KMS-11 (cell line): ENCODE data around the gene NPHP4.

Source experiments
- H2AFZ ChIP-seq: fragments of 200-600 bp; sonication (generic); 2 replicates; pipeline ENCODE4 v1.6.1; 2016; ENCODE audit warnings: antibody characterized with exemption, mixed run types, low read depth
- H3K27ac ChIP-seq: fragments of 200-600 bp; sonication (generic); 2 replicates; pipeline ENCODE4 v1.6.1; 2016; ENCODE audit warnings: mild to moderate bottlenecking, mixed run types
- H3K27me3 ChIP-seq: fragments of 200-600 bp; sonication (generic); 2 replicates; pipeline ENCODE4 v1.6.1; 2017; ENCODE audit warnings: mild to moderate bottlenecking, low read depth, mixed run types, moderate library complexity; ENCODE audit not compliant: insufficient read depth
- H3K36me3 ChIP-seq: fragments of 200-600 bp; sonication (generic); 2 replicates; pipeline ENCODE4 v1.6.1; 2017; ENCODE audit warnings: mild to moderate bottlenecking, mixed run types; ENCODE audit not compliant: insufficient read depth
- H3K4me1 ChIP-seq: fragments of 200-600 bp; sonication (generic); 2 replicates; pipeline ENCODE4 v1.6.1; 2016; ENCODE audit warnings: mild to moderate bottlenecking, low read depth, mixed run types; ENCODE audit not compliant: poor library complexity, severe bottlenecking
- H3K4me2 ChIP-seq: fragments of 200-600 bp; sonication (generic); 2 replicates; pipeline ENCODE4 v1.7.0; 2016; ENCODE audit warnings: mild to moderate bottlenecking, mixed run types
- H3K4me3 ChIP-seq: fragments of 200-600 bp; sonication (generic); IDR thresholded peaks from 2 replicates; pipeline ENCODE4 v1.6.1; 2017; ENCODE audit warnings: low read depth, low read length, mixed read lengths; ENCODE audit not compliant: insufficient read depth
- H3K79me2 ChIP-seq: fragments of 200-600 bp; sonication (generic); 2 replicates; pipeline ENCODE4 v1.6.1; 2016; ENCODE audit warnings: low read depth, mixed run types; ENCODE audit not compliant: insufficient read depth
- H3K9ac ChIP-seq: fragments of 200-600 bp; sonication (generic); 2 replicates; pipeline ENCODE4 v1.6.1; 2016; ENCODE audit warnings: mild to moderate bottlenecking, mixed run types
- H4K20me1 ChIP-seq: fragments of 200-600 bp; sonication (generic); 2 replicates; pipeline ENCODE4 v1.6.1; 2016; ENCODE audit warnings: mild to moderate bottlenecking, mixed run types; ENCODE audit not compliant: insufficient read depth
- TF ChIP-seq, protein P1 (sequence below): fragments of 200-600 bp; sonication (generic); conservative IDR thresholded peaks from 2 replicates; pipeline ENCODE4 v1.6.1; 2017; ENCODE audit warnings: low read depth, mild to moderate bottlenecking, antibody characterized with exemption, low read length, moderate library complexity, mixed read lengths

Gene NPHP4

DNA sequence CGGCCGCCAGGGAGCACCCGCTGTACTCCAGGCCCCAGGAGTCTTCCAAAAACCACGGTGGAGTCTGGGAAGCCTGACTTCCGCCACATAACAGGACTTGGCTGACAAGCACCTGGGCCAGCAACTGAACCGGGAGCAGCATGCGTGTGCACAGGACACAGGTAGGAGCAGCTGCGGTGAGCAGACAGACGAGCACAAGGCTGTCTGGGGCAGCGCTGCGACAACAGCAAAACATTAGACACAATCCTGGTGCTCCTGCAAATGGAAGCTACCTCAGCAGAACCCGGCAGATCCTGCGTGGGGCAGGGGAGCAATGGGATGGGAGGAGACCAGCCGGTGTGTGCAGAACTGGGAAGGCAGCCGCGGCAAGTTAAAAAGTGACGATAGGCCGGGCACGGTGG lies 80.4 kb downstream of the NPHP4 start:
- no peak overlapping the region for H3K27ac ChIP-seq
- H2AFZ ChIP-seq: no peak overlapping the region
- no peaks in the 10 kb centered on the region for H3K27me3 ChIP-seq
- H4K20me1 ChIP-seq: no peaks in the 10 kb centered on the region
- no peak overlapping the region for H3K4me2 ChIP-seq
- no peak overlapping the region for H3K4me3 ChIP-seq
- TF ChIP-seq, protein P1, sequence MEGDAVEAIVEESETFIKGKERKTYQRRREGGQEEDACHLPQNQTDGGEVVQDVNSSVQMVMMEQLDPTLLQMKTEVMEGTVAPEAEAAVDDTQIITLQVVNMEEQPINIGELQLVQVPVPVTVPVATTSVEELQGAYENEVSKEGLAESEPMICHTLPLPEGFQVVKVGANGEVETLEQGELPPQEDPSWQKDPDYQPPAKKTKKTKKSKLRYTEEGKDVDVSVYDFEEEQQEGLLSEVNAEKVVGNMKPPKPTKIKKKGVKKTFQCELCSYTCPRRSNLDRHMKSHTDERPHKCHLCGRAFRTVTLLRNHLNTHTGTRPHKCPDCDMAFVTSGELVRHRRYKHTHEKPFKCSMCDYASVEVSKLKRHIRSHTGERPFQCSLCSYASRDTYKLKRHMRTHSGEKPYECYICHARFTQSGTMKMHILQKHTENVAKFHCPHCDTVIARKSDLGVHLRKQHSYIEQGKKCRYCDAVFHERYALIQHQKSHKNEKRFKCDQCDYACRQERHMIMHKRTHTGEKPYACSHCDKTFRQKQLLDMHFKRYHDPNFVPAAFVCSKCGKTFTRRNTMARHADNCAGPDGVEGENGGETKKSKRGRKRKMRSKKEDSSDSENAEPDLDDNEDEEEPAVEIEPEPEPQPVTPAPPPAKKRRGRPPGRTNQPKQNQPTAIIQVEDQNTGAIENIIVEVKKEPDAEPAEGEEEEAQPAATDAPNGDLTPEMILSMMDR: no peak
- H3K36me3 ChIP-seq: no peaks in the 10 kb centered on the region
- H3K9ac ChIP-seq: no peak overlapping the region
- peaks cover 12% of the 10 kb centered on the region for H3K4me1 ChIP-seq
- H3K79me2 ChIP-seq: no peaks in the 10 kb centered on the region

DNA sequence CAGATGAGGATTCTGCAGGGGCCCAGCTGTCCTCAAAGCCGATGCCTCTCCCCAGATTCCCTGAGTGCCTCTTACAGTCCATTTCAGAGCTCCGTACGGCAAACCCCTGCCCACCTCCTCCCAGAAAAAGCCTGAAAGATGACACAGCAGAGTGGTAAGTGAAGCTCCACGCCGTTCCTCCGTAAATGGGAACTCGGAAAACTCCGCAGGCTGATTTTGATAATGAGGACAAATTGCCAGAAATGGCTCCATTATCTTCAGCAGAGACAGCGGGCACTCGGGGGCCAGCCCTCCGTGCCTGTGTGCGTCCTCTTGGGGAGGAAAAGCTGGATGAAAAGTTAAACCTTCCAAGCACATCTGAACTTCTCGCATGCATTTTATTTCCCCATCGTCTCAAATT lies 81.1 kb downstream of the NPHP4 start:
- H4K20me1 ChIP-seq: no peaks in the 10 kb centered on the region
- H3K36me3 ChIP-seq: no peaks in the 10 kb centered on the region
- no peak overlapping the region for H2AFZ ChIP-seq
- peaks cover 9% of the 10 kb centered on the region for H3K4me1 ChIP-seq
- no peak overlapping the region for H3K4me2 ChIP-seq
- H3K9ac ChIP-seq: no peak overlapping the region
- no peak overlapping the region for H3K27ac ChIP-seq
- no peaks in the 10 kb centered on the region for H3K27me3 ChIP-seq
- H3K79me2 ChIP-seq: no peaks in the 10 kb centered on the region
- H3K4me3 ChIP-seq: no peak overlapping the region
- TF ChIP-seq, protein P1: no peak

DNA sequence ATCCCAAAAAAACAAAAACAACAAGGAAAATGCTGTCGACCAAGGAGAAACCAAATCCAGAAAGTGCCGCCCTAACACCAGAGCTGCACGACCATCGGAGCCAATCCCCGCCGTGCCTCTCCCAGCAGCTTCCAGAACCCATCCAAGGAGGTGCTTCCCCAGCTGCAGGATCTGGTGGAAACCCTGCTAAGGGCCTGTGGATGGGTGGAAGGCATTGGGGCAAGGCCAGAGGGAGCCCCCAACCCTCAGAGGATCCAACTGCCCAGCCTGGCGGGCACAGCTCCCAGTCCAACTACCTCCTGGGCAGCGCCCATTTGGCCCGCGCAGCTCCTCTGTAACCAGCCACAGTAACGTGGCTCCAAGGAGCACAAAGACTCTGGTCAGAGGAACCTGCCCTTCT lies 81.6 kb downstream of the NPHP4 start:
- no peaks in the 10 kb centered on the region for H3K79me2 ChIP-seq
- H4K20me1 ChIP-seq: no peaks in the 10 kb centered on the region
- no peak overlapping the region for H3K27ac ChIP-seq
- no peak overlapping the region for H3K9ac ChIP-seq
- TF ChIP-seq, protein P1: no peak
- peaks cover 4% of the 10 kb centered on the region for H3K4me1 ChIP-seq
- H3K36me3 ChIP-seq: no peaks in the 10 kb centered on the region
- H3K4me3 ChIP-seq: no peak overlapping the region
- H3K4me2 ChIP-seq: no peak overlapping the region
- no peaks in the 10 kb centered on the region for H3K27me3 ChIP-seq
- H2AFZ ChIP-seq: no peak overlapping the region

DNA sequence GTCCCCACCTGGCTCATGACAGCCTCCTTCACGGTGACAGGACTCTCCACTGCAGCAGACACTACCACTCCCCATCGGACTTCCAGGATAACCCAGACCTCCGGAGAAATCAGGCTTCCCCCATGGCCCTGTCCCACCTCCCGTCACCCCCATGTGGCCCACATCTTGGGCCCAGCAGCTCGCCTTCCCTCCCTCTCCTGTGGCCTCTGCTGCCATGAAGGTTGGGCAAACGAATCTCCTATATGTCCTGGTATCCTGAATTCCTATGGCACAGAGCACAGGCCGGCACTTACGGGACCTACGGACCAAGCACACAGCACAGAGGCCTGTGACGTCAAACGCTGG lies 82.0 kb downstream of the NPHP4 start:
- H3K27me3 ChIP-seq: no peaks in the 10 kb centered on the region
- peaks cover under 1% of the 10 kb centered on the region for H3K4me1 ChIP-seq
- H2AFZ ChIP-seq: no peak overlapping the region
- H3K27ac ChIP-seq: no peak overlapping the region
- no peak overlapping the region for H3K4me3 ChIP-seq
- TF ChIP-seq, protein P1: no peak
- H3K4me2 ChIP-seq: no peak overlapping the region
- no peaks in the 10 kb centered on the region for H3K36me3 ChIP-seq
- no peak overlapping the region for H3K9ac ChIP-seq
- H4K20me1 ChIP-seq: no peaks in the 10 kb centered on the region
- H3K79me2 ChIP-seq: no peaks in the 10 kb centered on the region
